Stimulated activated CD4-positive, alpha-beta T cell treated with anti-CD3 and anti-CD28 coated beads, Interleukin-1b, Interleukin-23, amount 100 ng/mL, for 48 hours (primary cell): ENCODE measurements around the gene ATXN7L1.

ENCODE experiments used
- DNase-seq: peaks from one replicate; pipeline ENCODE4 v3.0.0-alpha.2; 2020

The ATXN7L1 gene

GRCh38 chr7:105773030-105773460 is 103.4 kb downstream of the ATXN7L1 start:
- DNase-seq = no peak

- DNase-seq = peak; percentile 47
These were observed 106.3 kb downstream of the ATXN7L1 start for GRCh38 chr7:105769901-105770628.

GRCh38 chr7:105768898-105769507 is 107.4 kb downstream of the ATXN7L1 start:
- DNase-seq = no peak

GRCh38 chr7:105768117-105768516 is 108.3 kb downstream of the ATXN7L1 start:
- DNase-seq = no peak

DNA sequence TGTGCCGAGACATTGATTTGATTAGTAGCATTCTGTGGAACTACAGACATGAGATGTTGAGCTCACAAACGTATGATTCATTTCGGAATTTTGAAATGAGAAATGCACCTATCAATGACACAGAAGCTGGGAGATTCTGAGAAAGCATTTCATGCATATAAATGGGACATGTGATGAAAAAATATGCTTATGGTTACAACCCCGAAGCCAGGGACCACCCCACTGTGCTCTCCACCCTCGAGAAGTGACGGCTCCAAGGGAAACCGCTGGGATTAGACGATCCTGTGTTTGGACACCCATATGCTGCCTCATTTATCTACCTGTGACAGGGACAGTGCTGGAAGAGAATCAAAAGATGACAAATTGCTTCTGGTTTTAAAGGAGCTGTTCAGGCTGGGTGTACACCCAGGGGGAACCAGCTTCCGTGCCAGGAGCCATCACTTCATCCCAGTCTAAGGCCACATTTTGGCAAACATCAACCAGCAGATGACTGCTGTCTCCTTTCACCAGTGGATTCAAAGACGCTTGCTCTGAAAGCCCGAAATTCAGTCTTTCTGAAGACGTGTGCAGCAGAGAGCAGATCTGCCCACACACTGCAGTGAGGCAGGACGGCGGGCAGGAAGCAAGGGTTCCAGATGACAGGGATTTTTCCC is 109.9 kb downstream of the ATXN7L1 start:
- DNase-seq = peak; percentile 23

DNA sequence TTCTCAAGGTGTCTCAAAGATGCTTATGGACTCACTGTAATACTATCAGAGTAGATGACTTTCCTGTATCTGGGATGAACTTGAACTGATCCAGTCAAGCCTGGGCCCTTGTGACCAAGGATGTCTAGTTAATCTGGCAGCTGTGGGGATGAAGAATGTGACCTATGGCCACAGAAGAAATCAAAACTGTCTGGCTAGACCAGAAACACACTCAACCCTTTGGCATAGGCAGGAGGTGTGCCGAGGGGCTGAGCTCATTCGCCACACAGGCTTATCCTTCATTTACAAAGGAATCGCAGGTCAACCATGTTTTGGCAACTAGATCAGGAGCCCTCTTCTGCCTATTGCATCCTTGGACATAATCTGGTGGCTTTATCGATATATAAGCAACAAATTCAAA is 110.6 kb downstream of the ATXN7L1 start:
- no peak for DNase-seq

- DNase-seq = no peak
These were observed 111.9 kb downstream of the ATXN7L1 start for GRCh38 chr7:105764506-105764905.

DNA sequence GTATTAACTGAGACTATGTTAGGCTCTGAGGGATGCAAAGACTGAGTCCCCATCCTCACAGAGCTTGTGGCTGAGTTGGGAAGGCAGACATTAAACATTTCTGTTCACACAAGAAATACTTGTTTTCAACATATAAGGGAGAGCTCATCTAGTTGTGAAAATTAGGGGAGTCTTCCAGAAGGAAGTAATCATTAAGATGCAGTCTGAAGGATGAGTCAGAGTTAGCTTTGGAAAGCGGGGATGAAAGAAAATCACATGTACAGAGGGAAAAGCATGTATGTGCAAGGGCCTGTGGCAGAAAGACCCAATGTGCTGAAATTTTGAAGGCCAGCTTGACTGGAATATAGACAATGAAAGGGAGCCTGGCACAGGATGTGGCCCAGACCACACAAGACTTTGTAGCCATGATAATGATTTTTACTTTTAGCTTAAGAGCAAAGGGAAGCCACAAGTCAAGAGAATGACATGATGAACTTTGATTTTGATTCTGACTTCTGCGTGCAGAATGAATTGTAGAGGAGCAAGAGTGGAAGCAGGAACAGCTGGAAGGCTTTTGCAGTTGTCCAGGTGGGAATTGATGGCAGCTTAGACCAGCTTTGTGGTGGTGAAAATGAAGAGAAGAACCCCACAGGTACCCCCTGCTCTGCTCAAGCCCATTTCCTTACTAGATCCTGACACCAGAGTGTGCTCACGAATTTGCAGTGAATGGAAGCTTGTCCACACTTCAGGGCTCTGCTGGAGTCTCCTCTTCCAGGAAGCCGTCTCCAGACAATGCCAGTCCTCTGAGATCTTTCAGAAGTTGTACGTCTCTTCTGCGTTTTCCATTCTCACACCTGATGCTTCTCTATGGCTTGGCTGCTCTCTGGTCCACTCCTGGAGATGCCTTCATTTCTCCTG is 115.6 kb downstream of the ATXN7L1 start:
- DNase-seq = no peak

GRCh38 chr7:105759670-105760550 is 116.5 kb downstream of the ATXN7L1 start:
- no peak for DNase-seq

DNA sequence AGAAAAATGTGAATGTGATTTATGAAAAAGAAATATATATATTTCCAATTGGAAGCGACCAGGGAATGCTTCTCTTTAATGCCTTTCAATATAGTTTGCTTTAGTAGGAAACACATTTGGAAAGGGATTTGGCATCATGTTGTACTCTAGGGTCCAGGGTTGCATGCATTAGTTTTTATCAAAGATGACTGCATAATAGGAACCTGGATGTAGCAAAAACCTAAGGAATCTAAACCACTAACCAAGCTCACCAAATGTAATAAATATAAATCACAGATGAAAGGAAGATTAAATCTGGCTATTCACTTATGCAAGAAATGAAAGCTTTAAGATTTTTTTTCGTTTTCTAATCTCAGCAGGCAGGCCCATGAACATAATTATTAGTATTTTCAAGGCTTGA is 120.0 kb downstream of the ATXN7L1 start:
- no peak for DNase-seq

DNA sequence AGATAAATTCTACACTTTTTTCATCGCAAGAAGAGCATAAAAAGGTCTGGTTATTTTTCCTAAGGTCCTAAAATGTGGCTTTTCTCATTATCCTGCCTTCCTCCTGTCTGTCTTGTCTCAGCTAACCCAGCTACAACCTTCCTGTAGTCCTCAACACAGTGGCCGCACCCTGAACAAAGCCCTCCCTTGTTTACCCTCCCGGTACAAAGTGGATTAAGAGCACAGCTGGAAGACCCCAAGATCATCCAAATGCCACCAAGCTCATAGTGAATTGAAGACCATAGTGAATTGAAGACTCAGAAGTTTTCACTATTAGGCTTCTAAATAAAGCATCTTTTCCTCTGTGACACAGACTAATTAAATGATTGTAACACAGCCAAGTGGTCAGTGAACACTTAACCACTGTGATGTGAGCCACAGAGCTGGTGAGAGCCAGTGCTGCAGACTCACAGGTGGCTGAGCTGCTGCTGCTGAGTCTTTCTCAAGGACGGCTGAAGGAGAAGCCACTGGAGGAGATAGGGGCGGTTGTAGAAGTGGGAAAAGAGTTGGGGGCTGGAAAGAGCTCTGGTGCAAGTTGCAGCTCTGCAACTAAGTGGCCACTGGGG is 123.6 kb downstream of the ATXN7L1 start:
- no peak for DNase-seq

DNA sequence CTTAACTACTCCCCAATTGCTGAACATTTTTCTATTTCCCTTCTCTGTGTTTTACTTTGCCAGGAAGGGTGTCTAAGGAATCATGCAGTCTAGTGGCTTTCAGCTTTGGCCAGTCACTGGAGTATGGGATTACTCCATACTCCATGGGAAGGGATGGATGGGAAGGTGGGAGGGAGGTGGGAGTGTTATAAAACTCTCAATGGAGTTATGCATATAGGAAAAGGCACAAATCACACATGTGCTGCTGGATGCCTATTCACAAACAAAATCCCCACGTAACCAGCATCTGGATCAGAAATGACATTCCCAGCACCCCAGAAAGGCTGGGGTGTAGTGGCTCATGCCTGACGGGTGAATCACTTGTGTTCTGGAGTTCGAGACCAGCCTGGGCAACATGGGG is 125.3 kb downstream of the ATXN7L1 start:
- no peak for DNase-seq

- DNase-seq = no peak
These were observed 127.7 kb downstream of the ATXN7L1 start for GRCh38 chr7:105748701-105749100.

- no peak for DNase-seq
These were observed 130.6 kb downstream of the ATXN7L1 start for GRCh38 chr7:105745681-105746330.

DNA sequence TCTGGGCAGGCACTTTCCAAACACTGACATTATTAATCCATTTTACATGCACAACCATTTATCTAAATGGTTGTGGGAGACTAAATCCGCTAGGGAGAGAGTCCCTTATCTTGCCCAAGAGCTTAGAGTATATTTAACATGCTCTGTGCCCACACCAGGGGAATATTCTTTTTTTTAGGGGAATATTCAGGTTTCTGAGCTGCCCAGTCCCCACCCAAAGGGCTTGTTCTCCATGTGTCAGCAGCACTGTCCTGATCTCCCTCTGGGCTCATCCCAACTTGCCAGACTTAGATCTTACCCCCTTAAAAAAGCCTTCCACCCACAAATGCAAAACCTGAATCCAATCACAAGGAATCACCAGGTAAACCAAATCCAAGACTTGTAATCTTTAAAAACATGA is 132.1 kb downstream of the ATXN7L1 start:
- DNase-seq = no peak

GRCh38 chr7:105743351-105744090 is 132.9 kb downstream of the ATXN7L1 start:
- no peak for DNase-seq

GRCh38 chr7:105742787-105743186 is 133.6 kb downstream of the ATXN7L1 start:
- no peak for DNase-seq

- DNase-seq = no peak
These were observed 134.4 kb downstream of the ATXN7L1 start for GRCh38 chr7:105741982-105742381.

DNA sequence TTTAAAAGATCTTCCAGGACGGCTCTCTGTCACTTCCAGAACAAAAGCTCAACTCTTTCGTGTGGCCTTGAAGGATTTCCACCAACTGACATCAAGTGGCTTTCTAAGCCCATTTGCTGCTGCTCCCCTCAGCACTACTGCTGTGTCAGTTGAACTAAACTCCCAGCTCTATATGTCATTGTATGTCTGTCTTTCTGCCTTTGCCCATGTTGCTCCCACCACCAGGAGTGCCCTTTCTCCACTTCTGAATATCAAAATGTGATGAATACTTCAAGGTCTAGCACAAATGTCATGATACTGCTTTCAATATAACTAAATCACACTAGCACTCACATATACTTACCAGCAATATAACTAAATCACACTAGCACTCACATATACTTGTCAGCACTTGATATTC is 138.3 kb downstream of the ATXN7L1 start:
- DNase-seq = no peak

- DNase-seq = no peak
These were observed 142.2 kb downstream of the ATXN7L1 start for GRCh38 chr7:105734233-105734632.
